K562 (cell line): ENCODE measurements around the gene MFSD12. TPM values are rescaled to one million over a fixed set of nuclear protein-coding genes. Genes with fewer than 3 reads are reported as not detected.

Experiments used
- BCOR ChIP-seq: fragments of 450-650 bp; IDR thresholded peaks from 2 replicates; pipeline ENCODE4 v1.6.1; 2016
- CBFA2T2 ChIP-seq: fragments of 450-650 bp; conservative IDR thresholded peaks from 2 replicates; pipeline ENCODE4 v1.6.1; 2017; ENCODE audit warnings: mild to moderate bottlenecking
- CBX8 ChIP-seq: fragments of 200-600 bp; sonication (generic); IDR thresholded peaks from 2 replicates; pipeline ENCODE4 v1.6.1; 2012; ENCODE audit warnings: borderline replicate concordance, mixed run types, low read depth, mild to moderate bottlenecking, moderate library complexity, mixed read lengths, low read length, control low read depth, inconsistent platforms; ENCODE audit not compliant: poor library complexity, severe bottlenecking; ENCODE audit errors: extremely low read depth
- DIDO1 ChIP-seq: fragments of 450-650 bp; IDR thresholded peaks from 2 replicates; pipeline ENCODE4 v1.6.1; 2016; ENCODE audit warnings: low read depth, missing biosample characterization, missing genetic modification characterization
- DPF2 ChIP-seq: fragments of 450-650 bp; IDR thresholded peaks from 2 replicates; pipeline ENCODE4 v1.6.1; 2016
- GABPB1 ChIP-seq: sonication (generic); formaldehyde crosslinking; IDR thresholded peaks from 2 replicates; pipeline ENCODE4 v1.8.0; 2022; ENCODE audit warnings: mild to moderate bottlenecking, missing genetic modification reagents
- HLTF ChIP-seq: fragments of 450-650 bp; IDR thresholded peaks from 2 replicates; pipeline ENCODE4 v1.6.1; 2016
- HMG20B ChIP-seq: fragments of 250-450 bp; sonication (Bioruptor Pico); IDR thresholded peaks from 2 replicates; pipeline ENCODE4 v1.5.0; 2021; ENCODE audit warnings: mild to moderate bottlenecking
- HSF4 ChIP-seq: fragments of 250-450 bp; sonication (Bioruptor Pico); IDR thresholded peaks from 2 replicates; pipeline ENCODE4 v2.1.2; 2022; ENCODE audit warnings: mild to moderate bottlenecking, moderate library complexity, borderline replicate concordance
- MEF2D ChIP-seq: conservative IDR thresholded peaks from 2 replicates; pipeline ENCODE4 v1.6.1; 2016; ENCODE audit warnings: low read depth, missing genetic modification characterization, missing compliant biosample characterization
- NCOA2 ChIP-seq, 2 experiments: fragments of 450-650 bp; IDR thresholded peaks; 2 replicates each; pipeline ENCODE4 v1.6.1; 2018; ENCODE audit warnings: mild to moderate bottlenecking in 2 of 2, moderate library complexity in 1 of 2; ENCODE audit not compliant: partially characterized antibody in 2 of 2
- PHB ChIP-seq: fragments of 250-450 bp; sonication (Bioruptor Pico); IDR thresholded peaks from 2 replicates; pipeline ENCODE4 v1.5.0; 2021
- PML ChIP-seq: IDR thresholded peaks from 2 replicates; pipeline ENCODE4 v1.6.1; 2012; ENCODE audit warnings: low read length, inconsistent platforms
- PYGO2 ChIP-seq: fragments of 450-650 bp; IDR thresholded peaks from 2 replicates; pipeline ENCODE4 v1.6.1; 2016; ENCODE audit warnings: mild to moderate bottlenecking, missing genetic modification characterization, moderate library complexity, missing compliant biosample characterization
- RBM14 ChIP-seq: fragments of 200-400 bp; formaldehyde crosslinking; IDR thresholded peaks from 2 replicates; pipeline ENCODE4 v1.6.1; 2018; ENCODE audit warnings: low read depth, mild to moderate bottlenecking, low read length, moderate library complexity, borderline replicate concordance; ENCODE audit not compliant: insufficient read depth
- RHOXF2B ChIP-seq: fragments of 250-450 bp; sonication (Bioruptor Pico); conservative IDR thresholded peaks from 2 replicates; pipeline ENCODE4 v1.5.1; 2021
- SAFB ChIP-seq: fragments of 200-400 bp; formaldehyde crosslinking; IDR thresholded peaks from 2 replicates; pipeline ENCODE4 v1.6.1; 2017; ENCODE audit warnings: low read depth, low read length, borderline replicate concordance
- TAF1 ChIP-seq: IDR thresholded peaks from 2 replicates; pipeline ENCODE4 v1.6.1; 2011; ENCODE audit warnings: mild to moderate bottlenecking, low read length, moderate library complexity; ENCODE audit not compliant: insufficient read depth, control insufficient read depth, severe bottlenecking; ENCODE audit errors: extremely low read depth
- THAP12 ChIP-seq: fragments of 250-450 bp; sonication (Bioruptor Pico); IDR thresholded peaks from 2 replicates; pipeline ENCODE4 v1.9.0; 2021; ENCODE audit warnings: mild to moderate bottlenecking, inconsistent platforms
- ZC3H11A ChIP-seq: IDR thresholded peaks from 2 replicates; pipeline ENCODE4 v1.6.1; 2012; ENCODE audit warnings: low read depth, low read length, improper control_type of control experiment
- ZNF143 ChIP-seq: sonication (generic); formaldehyde crosslinking; IDR thresholded peaks from 2 replicates; pipeline ENCODE4 v1.9.0; 2022; ENCODE audit warnings: mild to moderate bottlenecking, missing genetic modification reagents
- ZNF274 ChIP-seq: IDR thresholded peaks from 2 replicates; pipeline ENCODE4 v1.6.1; 2011; ENCODE audit warnings: low read depth, mild to moderate bottlenecking, low read length, moderate library complexity, borderline replicate concordance
- ZNF431 ChIP-seq: sonication (generic); formaldehyde crosslinking; IDR thresholded peaks from 2 replicates; pipeline ENCODE4 v1.8.0; 2022; ENCODE audit warnings: mild to moderate bottlenecking, missing genetic modification reagents
- ZNF583 ChIP-seq: fragments of 250-450 bp; sonication (Bioruptor Pico); IDR thresholded peaks from 2 replicates; pipeline ENCODE4 v1.4.0; 2020
- polyA plus RNA-seq, 8 experiments: library from polyadenylated mRNA; depleted of rRNA in 4 of 8; stranded (reverse) in 5 of 8; unstranded in 3 of 8; fragments of >200 nt; fragmentation: Nextera tagmentation in 2 of 8; fragmentation: Illumina TruSeq in 1 of 8; extraction: Ambion mirVana in 2 of 8; extraction: Trizol in 1 of 8; gene quantifications; 2 replicates each; pipeline versions ENCODE4 v1.2.1 to v1.2.3, GENCODE V29; 2011 to 2014; ENCODE audit warnings: inconsistent platforms in 1 of 8, missing spikeins in 1 of 8
- total RNA-seq, 7 experiments: library from RNA; depleted of rRNA in 6 of 7; stranded (reverse); fragments of >200 nt in 6 of 7; fragmentation: Illumina TruSeq in 2 of 7; extraction: Trizol in 2 of 7; gene quantifications; 2 replicates each; pipeline versions ENCODE4 v1.2.1 to v1.2.3, GENCODE V29; 2011 to 2021; ENCODE audit warnings: low replicate concordance in 1 of 7
- TF ChIP-seq, protein P1 (sequence below): fragments of 450-650 bp; IDR thresholded peaks from 2 replicates; pipeline ENCODE4 v1.7.1; 2018; ENCODE audit warnings: mild to moderate bottlenecking, low read depth; ENCODE audit not compliant: partially characterized antibody
- TF ChIP-seq, protein P2 (sequence below): sonication (generic); formaldehyde crosslinking; IDR thresholded peaks from 2 replicates; pipeline ENCODE4 v1.8.0; 2022; ENCODE audit warnings: mild to moderate bottlenecking, missing genetic modification reagents

Gene MFSD12
- total and polyA plus RNA-seq, 9 of the 15 experiments (the other 6 are each of a cell fraction or from before 2014, with no cell fraction given), result 0.69 to 112 (median 31.8) TPM

- TF ChIP-seq, protein P1, sequence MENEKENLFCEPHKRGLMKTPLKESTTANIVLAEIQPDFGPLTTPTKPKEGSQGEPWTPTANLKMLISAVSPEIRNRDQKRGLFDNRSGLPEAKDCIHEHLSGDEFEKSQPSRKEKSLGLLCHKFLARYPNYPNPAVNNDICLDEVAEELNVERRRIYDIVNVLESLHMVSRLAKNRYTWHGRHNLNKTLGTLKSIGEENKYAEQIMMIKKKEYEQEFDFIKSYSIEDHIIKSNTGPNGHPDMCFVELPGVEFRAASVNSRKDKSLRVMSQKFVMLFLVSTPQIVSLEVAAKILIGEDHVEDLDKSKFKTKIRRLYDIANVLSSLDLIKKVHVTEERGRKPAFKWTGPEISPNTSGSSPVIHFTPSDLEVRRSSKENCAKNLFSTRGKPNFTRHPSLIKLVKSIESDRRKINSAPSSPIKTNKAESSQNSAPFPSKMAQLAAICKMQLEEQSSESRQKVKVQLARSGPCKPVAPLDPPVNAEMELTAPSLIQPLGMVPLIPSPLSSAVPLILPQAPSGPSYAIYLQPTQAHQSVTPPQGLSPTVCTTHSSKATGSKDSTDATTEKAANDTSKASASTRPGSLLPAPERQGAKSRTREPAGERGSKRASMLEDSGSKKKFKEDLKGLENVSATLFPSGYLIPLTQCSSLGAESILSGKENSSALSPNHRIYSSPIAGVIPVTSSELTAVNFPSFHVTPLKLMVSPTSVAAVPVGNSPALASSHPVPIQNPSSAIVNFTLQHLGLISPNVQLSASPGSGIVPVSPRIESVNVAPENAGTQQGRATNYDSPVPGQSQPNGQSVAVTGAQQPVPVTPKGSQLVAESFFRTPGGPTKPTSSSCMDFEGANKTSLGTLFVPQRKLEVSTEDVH, result no peak
- TF ChIP-seq PYGO2 (tag), result no peak
- no peak for TF ChIP-seq RBM14
- TF ChIP-seq HMG20B (CRISPR knock-in tag), result no peak
- TF ChIP-seq THAP12 (CRISPR knock-in tag), result 0 out of 2 replicates have a peak, but pooled peaks have one; percentile 19
- TF ChIP-seq RHOXF2B (CRISPR knock-in tag), result no peak
- no peak for TF ChIP-seq DIDO1
- TF ChIP-seq MEF2D (tag), result no peak
- no peak for TF ChIP-seq GABPB1
- TF ChIP-seq, protein P2, sequence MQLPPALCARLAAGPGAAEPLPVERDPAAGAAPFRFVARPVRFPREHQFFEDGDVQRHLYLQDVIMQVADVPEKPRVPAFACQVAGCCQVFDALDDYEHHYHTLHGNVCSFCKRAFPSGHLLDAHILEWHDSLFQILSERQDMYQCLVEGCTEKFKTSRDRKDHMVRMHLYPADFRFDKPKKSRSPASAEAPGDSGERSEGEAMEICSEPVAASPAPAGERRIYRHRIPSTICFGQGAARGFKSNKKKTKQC, result peak; percentile 75; the same call in 1 of the 2 replicates
- no peak for TF ChIP-seq CBX8
- no peak for TF ChIP-seq TAF1
- no peak for TF ChIP-seq ZC3H11A
- TF ChIP-seq PHB (CRISPR knock-in tag), result no peak
- no peak for TF ChIP-seq DPF2
- no peak for TF ChIP-seq CBFA2T2
- 0 out of 2 replicates have a peak, but pooled peaks have one; percentile 14 for TF ChIP-seq ZNF583
- TF ChIP-seq HSF4, result no peak
- TF ChIP-seq ZNF431 (CRISPR knock-in tag), result 0 out of 2 replicates have a peak, but pooled peaks have one; percentile 54
- no peak for TF ChIP-seq BCOR
- TF ChIP-seq NCOA2 (IDR thresholded peaks at IDR 0.05; ENCODE audit: partially characterized antibody in 2 of 2), result no peak
- no peak for TF ChIP-seq PML
- no peak for TF ChIP-seq ZNF143 (CRISPR knock-in tag)
- no peak for TF ChIP-seq ZNF274
- no peak for TF ChIP-seq SAFB
- no peak for TF ChIP-seq HLTF
Measured at GRCh38 chr19:3556978-3557460, 367 bp downstream of the MFSD12 start (continued).
